HG03159 (cell line): Measurements from ENCODE around the gene C5orf47.
"Not testable (repeated sequence)": the region's sequence is repeated elsewhere in the genome, so short reads cannot be mapped to it uniquely, and the experiment has no call there.

ENCODE experiments used
- ATAC-seq: cut with Tn5 transposase; IDR thresholded peaks from one replicate; pipeline ENCODE4 v1.9.1; 2021; ENCODE audit warnings: mild to moderate bottlenecking, moderate library complexity; ENCODE audit not compliant: unreplicated experiment

The C5orf47 gene

DNA sequence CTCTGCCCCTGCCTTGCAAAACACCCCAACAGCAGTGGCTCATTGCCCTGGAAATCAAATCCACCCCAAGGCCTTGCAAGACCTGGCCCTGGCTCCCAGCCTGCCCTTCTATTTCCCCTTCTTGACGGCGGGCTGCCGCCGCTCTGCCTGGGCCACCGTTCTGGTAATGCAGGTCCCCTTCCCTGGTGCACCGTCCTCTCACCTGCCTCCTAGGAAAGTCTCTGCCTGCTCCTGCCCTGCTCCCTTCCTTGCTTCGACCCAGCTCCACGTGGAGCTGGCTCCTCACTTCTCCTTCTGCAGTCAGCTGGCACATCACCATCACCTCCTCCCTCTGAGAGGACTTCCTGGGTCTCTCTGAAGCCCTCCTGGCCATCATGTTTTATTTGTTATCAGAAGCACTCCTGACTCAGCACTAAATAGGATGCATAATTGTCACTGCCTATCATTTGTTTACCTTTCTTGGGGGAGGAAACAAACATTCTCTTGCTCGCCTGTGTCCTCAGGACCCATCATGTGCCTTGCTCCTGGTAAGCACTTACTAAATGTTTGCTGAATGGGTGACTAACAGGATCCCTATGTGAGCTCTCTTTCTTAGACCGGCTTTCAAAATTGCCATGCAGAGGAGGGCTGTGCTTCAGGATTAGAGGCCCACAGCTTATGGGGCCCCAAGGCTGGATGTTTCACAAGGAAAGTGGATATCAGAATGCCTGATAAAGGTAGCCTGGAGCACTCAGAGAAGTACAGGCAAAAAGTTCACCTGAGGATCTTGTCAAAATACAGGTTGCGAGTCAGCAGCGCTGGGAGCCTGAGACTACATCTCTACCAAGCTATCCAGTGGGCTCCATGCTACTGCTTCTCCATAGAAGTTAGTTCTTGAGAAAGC is 19.6 kb upstream of the C5orf47 start:
- no peak for ATAC-seq

GRCh38 chr5:173970878-173971650 is 17.9 kb upstream of the C5orf47 start:
- ATAC-seq = no peak

GRCh38 chr5:173971681-173972345 is 17.2 kb upstream of the C5orf47 start:
- ATAC-seq = no peak

DNA sequence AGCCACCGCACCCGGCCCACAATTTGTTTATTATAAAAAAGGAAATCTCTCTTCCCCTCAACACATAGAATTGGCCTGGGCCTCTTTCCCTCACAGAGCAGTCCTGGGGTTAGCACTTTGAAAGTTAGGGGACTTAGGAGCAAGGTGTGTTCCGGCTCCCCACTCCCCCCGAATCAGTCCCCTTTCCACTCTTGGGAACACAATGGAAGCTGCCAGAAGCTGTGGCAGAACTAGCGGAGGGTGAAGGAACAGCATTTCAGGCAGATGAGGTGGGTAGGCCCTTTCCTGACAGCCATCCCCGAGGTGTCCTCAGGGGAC is 16.4 kb upstream of the C5orf47 start:
- no peak for ATAC-seq

- ATAC-seq = peak; percentile 77
Measured at GRCh38 chr5:173972925-173973615, 15.9 kb upstream of the C5orf47 start.

GRCh38 chr5:173973616-173973969 is 15.4 kb upstream of the C5orf47 start:
- peak; percentile 31 for ATAC-seq

DNA sequence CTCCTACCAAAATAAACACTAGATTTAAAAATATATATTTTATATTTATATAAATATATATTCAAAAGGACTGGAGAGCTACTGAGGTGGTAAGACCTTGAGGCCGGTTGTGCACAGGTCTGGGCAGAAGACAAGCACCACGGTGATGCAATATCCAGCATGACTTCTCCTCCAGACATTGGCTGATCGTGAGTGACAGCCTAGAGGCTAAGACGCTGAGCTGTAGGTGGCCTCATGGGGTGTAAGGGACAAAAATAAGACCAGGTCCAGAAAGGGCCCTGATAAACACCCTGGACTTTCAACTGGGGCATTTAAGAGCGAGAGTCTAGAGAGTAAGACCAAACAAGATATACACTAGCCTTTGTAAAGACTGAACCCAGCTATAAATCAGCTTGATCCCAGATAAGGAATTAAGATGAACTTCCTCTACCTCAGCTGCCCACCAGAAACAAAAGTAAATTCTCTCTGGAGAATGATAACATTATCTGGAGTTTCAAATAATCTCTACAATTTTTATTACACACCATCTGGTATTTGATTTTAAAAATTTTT is 14.2 kb upstream of the C5orf47 start:
- ATAC-seq = no peak

GRCh38 chr5:173981185-173981761 is 7.7 kb upstream of the C5orf47 start:
- ATAC-seq = no peak

DNA sequence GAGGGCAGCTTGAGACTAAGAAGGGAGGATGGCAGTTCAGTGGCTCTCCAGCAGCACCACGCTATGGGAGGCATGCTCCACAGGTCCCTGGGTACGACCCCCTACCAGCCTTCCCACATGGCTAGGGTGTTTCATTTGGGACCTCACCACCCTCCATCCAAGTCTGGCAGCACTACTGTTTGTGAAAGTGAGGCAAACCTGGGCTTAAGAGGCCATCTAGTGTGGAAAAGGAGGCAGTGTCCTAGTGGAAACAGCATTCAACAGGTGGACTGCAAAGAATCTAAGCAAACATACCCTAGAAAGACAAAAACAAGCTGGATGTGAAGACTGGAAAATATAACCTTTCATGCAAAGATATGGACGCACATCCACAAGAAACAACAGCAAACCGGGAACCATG is 4.8 kb upstream of the C5orf47 start:
- no peak for ATAC-seq

DNA sequence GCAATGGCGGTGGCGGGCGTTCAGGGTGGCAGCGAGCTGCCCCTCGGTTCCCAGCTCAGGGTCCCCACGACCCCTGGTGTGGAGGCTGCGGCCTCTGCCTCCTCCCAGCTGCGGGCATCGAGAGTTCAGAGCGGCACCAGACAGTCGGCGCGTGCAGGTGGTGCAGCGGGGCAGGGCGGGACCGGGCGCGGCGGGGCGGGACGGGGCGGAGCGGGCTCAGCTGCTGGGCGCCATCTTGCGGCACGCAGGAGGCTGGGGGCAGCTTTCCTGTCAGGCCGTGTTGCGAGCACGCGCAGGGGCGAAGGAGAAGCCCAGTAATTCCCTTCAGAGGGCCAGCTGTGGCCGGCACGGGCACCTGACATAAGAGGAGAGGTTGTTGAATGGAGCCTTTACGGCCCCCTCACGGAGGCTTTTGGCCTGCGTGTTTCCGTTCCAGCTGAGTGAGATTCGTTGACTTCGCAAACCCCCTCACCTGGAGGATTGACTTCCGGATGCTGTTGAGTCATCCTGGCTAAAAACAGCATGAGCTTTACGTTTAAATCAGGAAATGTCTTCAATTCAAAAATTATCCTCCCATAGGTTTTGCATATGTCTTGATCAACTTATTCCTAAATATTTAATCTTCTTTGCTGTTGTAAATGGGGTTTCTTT is 587 bp downstream of the C5orf47 start:
- ATAC-seq = no peak

GRCh38 chr5:173997331-173997730 is 8.4 kb downstream of the C5orf47 start:
- no peak for ATAC-seq

DNA sequence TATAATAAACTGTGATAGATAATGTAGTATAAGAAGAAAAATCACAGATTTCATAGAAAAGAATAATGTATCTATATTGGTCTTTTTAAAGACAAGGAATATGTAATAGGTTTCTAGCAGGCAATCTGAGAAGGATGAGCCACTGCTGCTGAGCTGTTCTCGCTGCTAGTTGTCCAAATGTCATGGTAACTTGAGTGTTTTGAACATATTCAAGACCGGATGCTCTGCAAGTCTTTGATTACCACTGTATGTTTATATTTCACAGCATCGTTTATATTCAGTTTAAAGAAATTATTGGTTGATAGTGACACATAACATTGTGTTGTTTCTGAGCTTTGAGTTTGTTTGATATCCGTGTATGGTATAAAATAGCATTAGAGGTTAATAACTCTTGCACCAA is 9.6 kb downstream of the C5orf47 start:
- ATAC-seq = no peak

- ATAC-seq = no peak
Measured at GRCh38 chr5:174000076-174000475, 11.1 kb downstream of the C5orf47 start.

GRCh38 chr5:174003795-174004194 is 14.8 kb downstream of the C5orf47 start:
- ATAC-seq = no peak

- no peak for ATAC-seq
Measured at GRCh38 chr5:174008922-174009321, 20.0 kb downstream of the C5orf47 start.

- no peak for ATAC-seq
Measured at GRCh38 chr5:174010365-174010764, 21.4 kb downstream of the C5orf47 start.

DNA sequence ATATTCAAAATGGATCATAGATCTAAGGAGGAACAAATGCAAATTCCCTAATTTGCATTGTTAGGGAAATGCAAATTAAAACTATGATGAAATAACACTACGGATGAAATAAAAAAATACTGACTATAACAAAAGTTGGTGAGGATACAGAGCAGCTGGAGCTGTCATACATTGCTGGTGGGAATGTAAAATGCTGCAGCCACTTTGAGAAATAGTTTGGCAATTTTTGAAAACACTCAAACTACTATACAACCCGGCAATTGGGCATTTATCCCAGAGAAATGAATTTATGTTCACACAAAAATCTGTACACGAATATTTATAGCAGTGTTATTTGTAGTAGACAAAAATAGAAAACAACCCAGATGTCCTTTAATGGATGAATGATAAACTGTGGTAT is 22.5 kb downstream of the C5orf47 start:
- ATAC-seq = no peak

DNA sequence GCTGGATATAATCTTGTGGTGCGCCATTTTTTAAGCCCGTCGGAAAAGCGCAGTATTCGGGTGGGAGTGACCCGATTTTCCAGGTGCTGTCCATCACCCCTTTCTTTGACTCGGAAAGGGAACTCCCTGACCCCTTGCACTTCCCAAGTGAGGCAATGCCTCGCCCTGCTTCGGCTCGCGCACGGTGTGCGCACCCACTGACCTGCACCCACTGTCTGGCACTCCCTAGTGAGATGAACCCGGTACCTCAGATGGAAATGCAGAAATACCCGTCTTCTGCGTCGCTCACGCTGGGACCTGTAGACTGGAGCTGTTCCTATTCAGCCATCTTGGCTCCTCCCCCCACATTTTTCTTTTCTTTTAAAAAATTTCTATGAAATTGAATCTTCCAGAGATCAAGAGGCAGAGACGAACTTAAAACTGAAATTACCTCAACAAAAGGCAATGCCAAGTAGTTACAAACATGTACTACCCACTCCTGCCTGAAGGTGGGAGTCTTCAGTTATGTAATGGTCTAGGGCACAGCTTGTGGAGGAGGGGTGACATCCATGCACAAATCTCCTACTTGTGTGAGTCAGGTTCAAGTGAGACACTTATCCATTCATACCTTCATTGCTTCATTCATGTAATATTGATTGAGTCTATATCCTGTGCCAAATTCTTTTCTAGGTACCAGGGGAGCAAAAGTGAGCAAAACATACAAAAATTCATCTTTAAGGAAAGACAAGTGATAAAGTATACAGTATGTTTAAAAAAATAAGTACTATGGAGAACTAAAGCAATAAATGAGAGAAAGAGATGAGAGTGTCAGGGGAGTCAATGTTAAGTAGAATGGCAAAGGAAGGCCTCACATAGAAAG is 31.3 kb downstream of the C5orf47 start:
- not testable (repeated sequence) for ATAC-seq

DNA sequence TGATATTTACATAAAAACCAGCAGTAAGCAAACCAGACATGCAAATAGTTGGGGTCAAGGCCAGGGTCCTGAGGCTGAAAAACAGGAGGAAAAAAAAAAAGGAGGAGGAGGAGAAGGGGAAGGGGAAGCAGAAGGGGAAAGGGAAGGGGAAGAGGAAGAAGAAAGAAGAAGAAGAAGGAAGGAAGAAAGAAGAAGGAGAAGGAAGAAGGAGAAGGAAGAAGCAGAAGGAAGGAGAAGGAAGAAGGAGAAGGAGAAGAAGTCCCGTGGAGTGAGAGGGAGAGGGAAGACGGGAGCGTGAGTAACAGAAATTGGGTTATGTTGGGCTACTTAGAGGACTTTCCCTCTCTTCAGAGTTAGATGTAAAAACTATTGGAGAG is 31.9 kb downstream of the C5orf47 start:
- no peak for ATAC-seq
